Astrocyte (in vitro differentiated cells and primary cell): ENCODE measurements around the gene CAMK1D. TPM values are rescaled to one million over a fixed set of nuclear protein-coding genes. Genes with fewer than 3 reads are reported as not detected.

Source experiments
- DNase-seq: peaks from one replicate; pipeline ENCODE4 v3.0.0-alpha.2; 2010; ENCODE audit warnings: low read depth
- FAIRE-seq: peaks from 2 replicates; lab custom pipeline; 2011; peaks lifted over from hg19 to GRCh38; lab: Jason Lieb, UNC
- H2AFZ ChIP-seq: 2 replicates; pipeline ENCODE4 v1.6.0; 2012; ENCODE audit warnings: low read depth, low read length, inconsistent platforms
- H3K27ac ChIP-seq: 2 replicates; pipeline ENCODE4 v1.5.1; 2011; ENCODE audit warnings: low read depth, low read length, inconsistent platforms
- H3K27me3 ChIP-seq: 2 replicates; pipeline ENCODE4 v1.6.0; 2011; ENCODE audit warnings: low read length, inconsistent platforms; ENCODE audit not compliant: insufficient read depth
- H3K36me3 ChIP-seq: 2 replicates; pipeline ENCODE4 v1.5.1; 2011; ENCODE audit warnings: low read length, inconsistent platforms; ENCODE audit not compliant: insufficient read depth
- H3K4me1 ChIP-seq: 2 replicates; pipeline ENCODE4 v1.5.1; 2011; ENCODE audit warnings: low read length, inconsistent platforms; ENCODE audit not compliant: insufficient read depth
- H3K4me2 ChIP-seq: 2 replicates; pipeline ENCODE4 v1.6.0; 2012; ENCODE audit warnings: low read length, inconsistent platforms
- H3K4me3 ChIP-seq: 2 replicates; pipeline ENCODE4 v1.5.1; 2011; ENCODE audit warnings: low read depth, mild to moderate bottlenecking, low read length, inconsistent platforms; ENCODE audit not compliant: insufficient read depth
- H3K79me2 ChIP-seq: 2 replicates; pipeline ENCODE4 v1.6.0; 2012; ENCODE audit warnings: mild to moderate bottlenecking, low read length, inconsistent platforms; ENCODE audit not compliant: insufficient read depth
- H3K9ac ChIP-seq: 2 replicates; pipeline ENCODE4 v1.6.0; 2012; ENCODE audit warnings: mild to moderate bottlenecking, low read length, inconsistent platforms
- H3K9me3 ChIP-seq: 2 replicates; pipeline ENCODE4 v1.5.1; 2012; ENCODE audit warnings: low read depth, mild to moderate bottlenecking, low read length, inconsistent platforms; ENCODE audit not compliant: insufficient read depth
- H4K20me1 ChIP-seq: 2 replicates; pipeline ENCODE4 v1.6.0; 2012; ENCODE audit warnings: low read length, inconsistent platforms; ENCODE audit not compliant: insufficient read depth
- H3K27ac Mint-ChIP-seq: one replicate; pipeline ENCODE4 v1.8.0; 2021; ENCODE audit warnings: mild to moderate bottlenecking, mixed read lengths; ENCODE audit not compliant: unreplicated experiment
- H3K27me3 Mint-ChIP-seq: one replicate; pipeline ENCODE4 v1.8.0; 2021; ENCODE audit warnings: low read depth, mixed read lengths; ENCODE audit not compliant: unreplicated experiment
- H3K36me3 Mint-ChIP-seq: one replicate; pipeline ENCODE4 v1.8.0; 2021; ENCODE audit warnings: low read depth, mixed read lengths; ENCODE audit not compliant: unreplicated experiment
- H3K4me1 Mint-ChIP-seq: one replicate; pipeline ENCODE4 v1.8.0; 2021; ENCODE audit warnings: low read depth, mixed read lengths; ENCODE audit not compliant: unreplicated experiment
- H3K4me3 Mint-ChIP-seq: one replicate; pipeline ENCODE4 v1.8.0; 2021; ENCODE audit warnings: mild to moderate bottlenecking, moderate library complexity, mixed read lengths; ENCODE audit not compliant: unreplicated experiment
- H3K9me3 Mint-ChIP-seq: one replicate; pipeline ENCODE4 v1.8.0; 2021; ENCODE audit warnings: mild to moderate bottlenecking, mixed read lengths; ENCODE audit not compliant: unreplicated experiment
- EZH2 ChIP-seq: IDR thresholded peaks from 2 replicates; pipeline ENCODE4 v1.6.1; 2012; ENCODE audit warnings: mild to moderate bottlenecking, low read length, inconsistent platforms; ENCODE audit not compliant: insufficient read depth
- total RNA-seq: library from RNA; stranded (reverse); gene quantifications from 2 replicates; pipeline ENCODE4 v1.2.1, GENCODE V29; 2021
- TF ChIP-seq, protein P1 (sequence below): IDR thresholded peaks from 2 replicates; pipeline ENCODE4 v1.5.1; 2011; ENCODE audit warnings: low read depth, mild to moderate bottlenecking, inconsistent platforms, low read length, moderate library complexity; ENCODE audit not compliant: insufficient read depth

Gene CAMK1D
- total RNA-seq, 1 donor from 2014 or later, result 23.6 TPM

GRCh38 chr10:12828736-12829135 lies 479.4 kb downstream of the CAMK1D start:
- H3K9me3 ChIP-seq, result no peaks in the 10 kb centered on the region
- H3K36me3 Mint-ChIP-seq, result peaks cover 30% of the 10 kb centered on the region
- H3K36me3 ChIP-seq, result peaks cover 2% of the 10 kb centered on the region
- no peaks in the 10 kb centered on the region for H4K20me1 ChIP-seq
- DNase-seq (no peak), FAIRE-seq (no peak)
- H3K27ac ChIP-seq, result no peak overlapping the region
- peaks cover 2% of the 10 kb centered on the region for H3K27me3 ChIP-seq
- no peak overlapping the region for H3K4me3 Mint-ChIP-seq
- H3K9me3 Mint-ChIP-seq, result peaks cover 5% of the 10 kb centered on the region
- H3K4me1 Mint-ChIP-seq, result peaks cover 15% of the 10 kb centered on the region
- no peaks in the 10 kb centered on the region for H3K4me1 ChIP-seq
- H3K9ac ChIP-seq, result no peak overlapping the region
- H3K4me2 ChIP-seq, result no peak overlapping the region
- no peak overlapping the region for H3K4me3 ChIP-seq
- H2AFZ ChIP-seq, result no peak overlapping the region
- no peak overlapping the region for H3K27ac Mint-ChIP-seq
- H3K27me3 Mint-ChIP-seq, result peaks cover 7% of the 10 kb centered on the region
- no peak for TF ChIP-seq EZH2
- TF ChIP-seq, protein P1, sequence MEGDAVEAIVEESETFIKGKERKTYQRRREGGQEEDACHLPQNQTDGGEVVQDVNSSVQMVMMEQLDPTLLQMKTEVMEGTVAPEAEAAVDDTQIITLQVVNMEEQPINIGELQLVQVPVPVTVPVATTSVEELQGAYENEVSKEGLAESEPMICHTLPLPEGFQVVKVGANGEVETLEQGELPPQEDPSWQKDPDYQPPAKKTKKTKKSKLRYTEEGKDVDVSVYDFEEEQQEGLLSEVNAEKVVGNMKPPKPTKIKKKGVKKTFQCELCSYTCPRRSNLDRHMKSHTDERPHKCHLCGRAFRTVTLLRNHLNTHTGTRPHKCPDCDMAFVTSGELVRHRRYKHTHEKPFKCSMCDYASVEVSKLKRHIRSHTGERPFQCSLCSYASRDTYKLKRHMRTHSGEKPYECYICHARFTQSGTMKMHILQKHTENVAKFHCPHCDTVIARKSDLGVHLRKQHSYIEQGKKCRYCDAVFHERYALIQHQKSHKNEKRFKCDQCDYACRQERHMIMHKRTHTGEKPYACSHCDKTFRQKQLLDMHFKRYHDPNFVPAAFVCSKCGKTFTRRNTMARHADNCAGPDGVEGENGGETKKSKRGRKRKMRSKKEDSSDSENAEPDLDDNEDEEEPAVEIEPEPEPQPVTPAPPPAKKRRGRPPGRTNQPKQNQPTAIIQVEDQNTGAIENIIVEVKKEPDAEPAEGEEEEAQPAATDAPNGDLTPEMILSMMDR, result no peak
- no peaks in the 10 kb centered on the region for H3K79me2 ChIP-seq

- Mint-ChIP-seq H3K27ac (peak overlapping the region; percentile 38), H3K4me1 (peaks cover 15% of the 10 kb centered on the region), H3K4me3 (no peak overlapping the region), H3K27me3 (peaks cover 9% of the 10 kb centered on the region), H3K9me3 (peaks cover 5% of the 10 kb centered on the region), H3K36me3 (peaks cover 30% of the 10 kb centered on the region)
- no peaks in the 10 kb centered on the region for H3K4me1 ChIP-seq
- TF ChIP-seq, protein P1, result no peak
- no peak for TF ChIP-seq EZH2
- H3K79me2 ChIP-seq, result no peaks in the 10 kb centered on the region
- peaks cover 2% of the 10 kb centered on the region for H3K36me3 ChIP-seq
- FAIRE-seq (no peak), DNase-seq (peak; percentile 35)
- H3K9me3 ChIP-seq, result no peaks in the 10 kb centered on the region
- no peak overlapping the region for H3K4me3 ChIP-seq
- H3K9ac ChIP-seq, result no peak overlapping the region
- no peak overlapping the region for H2AFZ ChIP-seq
- H3K4me2 ChIP-seq, result no peak overlapping the region
- H4K20me1 ChIP-seq, result no peaks in the 10 kb centered on the region
- no peak overlapping the region for H3K27ac ChIP-seq
- peaks cover 2% of the 10 kb centered on the region for H3K27me3 ChIP-seq
Measured at GRCh38 chr10:12829831-12830390, 480.6 kb downstream of the CAMK1D start.

DNA sequence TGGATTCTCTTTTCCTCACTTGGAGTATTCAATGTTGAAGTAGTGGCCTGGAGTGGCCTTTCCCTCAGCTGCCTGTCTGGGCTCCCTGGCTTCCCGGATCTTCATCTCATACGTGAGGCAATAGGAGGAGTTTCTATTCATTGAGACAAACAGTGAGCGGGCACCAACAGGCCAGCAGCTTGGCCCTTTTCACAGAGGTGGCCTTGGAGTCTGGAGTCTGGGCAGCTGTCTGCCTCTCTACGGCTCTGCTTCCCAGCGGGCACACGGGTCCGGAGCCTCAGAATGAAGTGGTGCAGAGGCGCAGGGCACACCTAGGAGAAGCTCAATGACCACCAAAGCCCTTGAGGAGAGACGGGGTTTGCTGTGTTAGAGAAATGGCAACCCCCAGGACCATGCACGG lies 482.7 kb downstream of the CAMK1D start:
- TF ChIP-seq, protein P1, result no peak
- TF ChIP-seq EZH2, result no peak
- H3K4me2 ChIP-seq, result no peak overlapping the region
- Mint-ChIP-seq H3K27ac (no peak overlapping the region), H3K4me3 (no peak overlapping the region), H3K9me3 (peaks cover 2% of the 10 kb centered on the region), H3K36me3 (peaks cover 20% of the 10 kb centered on the region), H3K27me3 (peaks cover 7% of the 10 kb centered on the region), H3K4me1 (peaks cover 12% of the 10 kb centered on the region)
- H3K9ac ChIP-seq, result no peak overlapping the region
- H3K4me1 ChIP-seq, result no peaks in the 10 kb centered on the region
- H3K36me3 ChIP-seq, result peaks cover 2% of the 10 kb centered on the region
- no peaks in the 10 kb centered on the region for H3K79me2 ChIP-seq
- H3K27ac ChIP-seq, result no peak overlapping the region
- FAIRE-seq (no peak), DNase-seq (no peak)
- no peak overlapping the region for H3K4me3 ChIP-seq
- no peak overlapping the region for H2AFZ ChIP-seq
- no peaks in the 10 kb centered on the region for H4K20me1 ChIP-seq
- peaks cover 2% of the 10 kb centered on the region for H3K27me3 ChIP-seq
- H3K9me3 ChIP-seq, result no peaks in the 10 kb centered on the region
